SIG-M5 treated with dmso at 0.1 percent for 504 hours (cell line): ENCODE measurements around the gene ADGRG1.
"Not testable (repeated sequence)": the region's sequence is repeated elsewhere in the genome, so short reads cannot be mapped to it uniquely, and the experiment has no call there.

Experiments used
- DNase-seq: peaks from one replicate; lab custom pipeline; 2025; ENCODE audit not compliant: unreplicated experiment; lab: John Stamatoyannopoulos, UW

The ADGRG1 gene

DNA sequence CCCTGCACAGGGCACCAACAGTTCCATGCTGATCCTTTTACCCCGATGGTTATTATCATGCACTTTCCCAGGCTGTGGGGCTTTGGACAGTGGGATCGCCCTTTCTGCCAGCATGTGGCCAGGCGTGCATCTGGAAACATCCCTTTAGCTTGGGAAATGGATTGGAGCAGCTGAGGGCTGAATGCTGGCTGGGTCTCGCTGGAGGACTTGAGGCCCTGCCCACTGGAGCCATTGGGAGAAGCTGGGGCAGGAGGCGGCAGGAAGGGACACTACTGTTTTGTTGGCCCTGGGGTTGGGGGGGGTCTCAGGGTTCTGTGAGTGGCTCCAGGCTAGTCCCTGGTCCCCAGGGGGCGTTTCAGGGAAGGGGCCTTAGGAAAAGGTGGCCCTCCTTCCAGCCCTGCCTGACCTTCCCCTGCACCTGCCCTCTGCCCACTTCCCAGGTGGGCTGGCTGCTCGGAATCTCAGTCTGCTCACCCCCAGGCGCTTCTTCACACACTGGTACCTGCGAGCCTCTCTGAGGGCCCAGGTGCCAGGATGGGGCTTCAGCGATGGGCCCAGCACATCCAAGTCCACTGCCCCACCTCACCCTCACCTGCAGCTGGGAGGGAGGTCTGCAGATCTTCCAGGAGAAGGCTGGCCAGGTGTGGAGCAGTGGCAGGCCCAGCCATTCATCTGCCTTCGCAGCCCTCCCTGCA, 38.1 kb downstream of the ADGRG1 start:
- DNase-seq: no peak

DNA sequence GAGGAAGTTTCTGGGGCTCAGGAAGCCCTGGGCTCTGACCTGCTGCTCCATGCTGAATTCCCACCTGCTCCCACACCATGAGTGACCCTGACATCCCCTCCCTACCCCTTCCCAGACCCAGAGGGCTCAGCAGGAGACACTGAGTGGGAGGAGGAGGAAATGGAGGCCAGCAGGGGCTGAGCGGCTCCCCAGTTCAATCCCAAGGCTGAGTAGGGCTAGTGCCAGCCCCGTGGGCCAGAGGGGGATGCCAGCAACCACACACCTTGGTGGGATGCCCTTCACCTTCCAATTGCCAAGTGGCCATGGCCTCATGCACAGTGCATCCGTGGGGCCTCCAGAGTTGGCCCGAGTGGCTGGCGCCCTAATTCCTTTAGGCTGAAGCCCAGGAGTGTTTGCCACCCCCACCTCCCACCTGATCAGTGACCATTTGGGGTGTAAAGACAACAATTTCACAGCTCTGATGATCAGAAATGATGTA, 38.7 kb downstream of the ADGRG1 start:
- no peak for DNase-seq

DNA sequence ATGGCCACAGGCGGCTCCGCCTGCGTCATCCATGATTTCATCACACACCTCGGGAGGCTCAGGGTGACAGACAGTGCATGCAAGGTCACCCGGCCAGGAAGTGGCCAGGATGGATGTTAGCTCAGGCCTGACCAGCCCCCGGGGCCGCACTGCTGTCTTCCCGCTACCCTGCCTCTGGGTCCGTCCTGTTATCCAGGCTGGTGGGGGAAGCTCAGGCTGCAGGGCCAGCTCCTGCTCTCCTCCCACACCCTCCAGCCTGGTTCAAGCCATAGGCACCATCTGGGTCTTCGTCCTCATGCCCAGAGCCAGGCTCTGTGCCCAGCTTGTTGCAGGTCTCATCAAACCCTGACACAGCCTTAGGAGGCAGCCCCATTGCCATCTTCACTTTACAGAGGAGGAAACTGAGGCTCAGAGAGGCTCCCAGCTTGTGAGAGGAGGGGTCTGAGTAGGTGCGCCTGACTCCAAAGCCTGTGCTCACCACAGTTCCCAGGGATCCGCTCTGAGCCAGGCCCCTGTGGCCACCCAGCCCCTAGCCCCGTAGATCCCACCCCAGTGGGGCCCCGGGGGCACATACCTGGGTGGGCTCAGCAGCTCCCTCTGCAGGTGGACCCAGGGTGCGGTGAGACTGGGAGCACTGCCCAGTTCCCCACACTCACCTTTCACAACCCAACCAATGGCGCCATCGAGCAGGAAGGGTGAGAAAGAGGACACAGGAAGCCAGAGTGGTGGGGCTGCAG, 39.3 kb downstream of the ADGRG1 start:
- peak; percentile 21 for DNase-seq

DNA sequence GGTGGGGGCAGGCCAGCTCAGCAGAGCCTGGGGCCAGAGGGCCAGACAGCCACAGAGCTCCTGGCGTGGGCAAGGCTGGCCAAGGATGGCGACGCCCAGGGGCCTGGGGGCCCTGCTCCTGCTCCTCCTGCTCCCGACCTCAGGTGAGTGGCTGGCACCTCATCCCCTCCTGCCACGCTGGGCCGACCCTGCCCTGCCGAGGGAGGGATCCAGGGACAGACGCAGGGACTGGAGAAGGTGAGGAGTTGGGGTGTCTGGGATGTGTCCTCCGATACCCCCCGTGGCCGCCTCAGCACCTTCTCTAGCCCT, 39.8 kb downstream of the ADGRG1 start, which contains the start of gene ADGRG3:
ADGRG3 (plus strand) TSS at position 44 of the 309 bp plus-strand sequence; CDS start at position 86, 42 bp downstream.
- no peak for DNase-seq

DNA sequence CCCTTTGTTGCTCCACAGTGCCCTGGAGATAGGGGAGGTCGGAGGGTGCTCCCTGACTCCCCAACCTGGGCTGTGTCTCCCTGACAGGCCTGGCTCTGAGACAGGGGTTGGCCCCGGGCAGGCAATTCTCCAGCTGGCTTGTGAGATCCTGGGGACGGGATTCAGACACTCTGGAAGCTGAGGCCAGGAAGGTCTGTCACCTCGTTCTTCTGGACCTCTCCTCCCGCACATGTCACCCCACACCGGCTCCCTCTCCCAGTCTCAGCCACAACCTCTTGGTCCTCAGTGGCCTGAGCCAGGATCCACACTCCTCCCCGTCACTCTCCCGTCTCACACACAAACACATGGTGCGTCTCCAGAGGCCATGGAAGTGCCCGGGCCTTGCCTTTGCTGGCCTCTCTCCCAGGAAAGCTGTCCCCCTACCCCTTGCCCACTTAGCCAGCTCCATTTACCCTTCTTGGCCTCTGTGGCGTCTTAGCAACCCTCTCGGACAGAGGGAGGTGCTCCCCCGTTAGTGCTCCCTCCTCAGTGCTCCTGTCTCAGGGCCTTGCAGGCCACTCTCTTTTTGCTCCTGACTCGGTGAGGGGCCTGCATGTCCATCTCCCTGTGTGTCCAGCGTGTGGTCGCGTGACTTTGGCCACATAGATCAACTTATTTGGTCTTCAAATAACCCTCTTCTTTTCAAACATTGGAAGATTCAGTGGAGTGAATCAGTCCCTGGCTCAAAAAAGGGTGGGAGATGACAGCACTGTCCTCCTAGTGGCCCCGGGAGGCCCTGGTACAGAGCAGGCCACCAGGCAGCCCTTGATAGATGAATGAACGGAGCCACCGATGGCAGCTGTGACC, 40.4 kb downstream of the ADGRG1 start:
- no peak for DNase-seq

DNA sequence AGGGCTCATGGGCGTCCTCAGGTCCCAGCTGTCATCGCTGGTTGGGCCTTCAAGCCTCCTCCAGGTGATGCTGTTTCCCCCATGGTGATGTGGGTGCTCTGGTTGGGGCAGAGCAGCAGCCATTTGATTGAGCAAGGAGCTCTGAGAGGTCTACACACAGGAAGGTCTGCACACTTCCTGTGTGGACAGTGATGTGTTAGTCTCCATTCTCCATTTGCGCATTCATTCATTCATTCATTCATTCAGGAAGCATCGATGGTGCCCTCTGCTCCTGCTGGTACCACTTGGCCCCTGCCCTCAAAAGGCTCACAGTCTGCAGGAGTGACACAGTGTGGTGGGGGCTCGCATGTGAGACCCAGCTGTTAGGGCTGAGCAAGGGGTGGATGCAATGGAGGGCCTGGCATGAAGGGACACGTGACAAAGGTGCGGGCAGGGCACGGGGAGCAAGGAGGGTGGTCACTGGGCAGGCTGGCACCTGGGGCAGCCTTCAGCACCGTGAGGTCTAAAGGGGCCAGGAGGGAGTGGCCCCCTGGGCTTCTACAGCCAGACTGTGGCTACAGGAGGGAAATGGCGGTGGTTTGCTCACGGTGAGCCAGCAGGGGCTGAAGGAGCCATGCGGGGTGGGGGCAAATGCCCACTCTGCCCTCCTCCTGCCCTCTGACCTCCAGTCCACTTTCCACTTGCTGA, 41.2 kb downstream of the ADGRG1 start:
- DNase-seq: no peak

DNA sequence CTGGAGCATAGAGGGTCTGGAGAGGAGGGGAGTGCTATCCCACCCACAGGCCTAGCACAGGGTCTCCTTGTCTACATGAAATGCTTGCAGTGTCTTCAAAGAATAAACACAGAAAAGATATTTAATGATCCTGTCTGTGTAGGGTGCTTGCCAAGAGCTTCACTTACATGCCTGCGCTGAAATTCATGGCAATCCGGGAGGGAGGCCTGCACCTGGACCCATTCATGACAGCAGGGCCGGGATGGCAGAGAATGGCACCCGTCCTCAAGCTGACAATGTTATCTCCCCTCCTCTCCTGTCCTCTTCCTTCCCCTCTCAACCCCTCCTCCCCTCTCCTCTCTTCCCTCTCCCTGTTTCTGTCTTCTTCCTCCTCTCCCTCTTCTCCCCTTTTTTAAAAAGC, 41.8 kb downstream of the ADGRG1 start:
- no peak for DNase-seq

DNA sequence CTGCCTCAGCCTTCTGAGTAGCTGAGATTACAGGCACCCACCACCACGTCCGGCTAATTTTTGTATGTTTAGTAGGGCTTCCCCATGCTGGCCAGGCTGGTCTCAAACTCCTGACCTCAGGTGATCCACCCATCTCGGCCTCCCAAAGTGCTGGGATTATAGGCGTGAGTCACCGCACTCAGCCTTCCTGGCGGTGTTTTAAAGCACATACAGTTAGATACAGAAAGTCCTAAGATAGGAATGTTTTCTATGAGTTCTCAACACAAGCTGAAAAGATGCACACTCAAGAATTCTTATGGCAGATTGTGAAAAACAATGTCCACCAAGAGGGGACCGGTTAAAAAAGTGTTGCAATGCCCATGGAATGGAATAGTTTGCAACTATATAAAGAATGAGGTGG, 43.0 kb downstream of the ADGRG1 start:
- DNase-seq: not testable (repeated sequence)

DNA sequence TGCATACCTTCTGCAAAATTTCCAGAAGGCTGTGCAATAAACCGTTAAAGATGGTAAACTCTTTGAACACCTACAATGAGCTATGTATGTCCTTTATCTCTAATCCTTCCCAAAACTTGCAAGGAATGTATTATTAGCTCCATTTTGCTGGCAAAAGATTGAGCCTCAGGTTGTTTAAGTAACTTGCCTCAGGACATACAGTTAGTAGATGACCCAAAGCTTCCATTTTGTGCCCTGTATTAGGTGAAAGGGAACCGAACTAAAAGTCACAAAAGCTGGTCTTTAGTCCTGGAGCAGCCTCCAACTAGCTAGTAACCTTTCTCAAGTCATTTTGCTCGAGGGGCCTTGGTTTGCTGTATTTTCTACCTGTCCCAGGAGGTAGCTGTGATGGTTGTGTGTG, 44.0 kb downstream of the ADGRG1 start:
- DNase-seq: no peak

DNA sequence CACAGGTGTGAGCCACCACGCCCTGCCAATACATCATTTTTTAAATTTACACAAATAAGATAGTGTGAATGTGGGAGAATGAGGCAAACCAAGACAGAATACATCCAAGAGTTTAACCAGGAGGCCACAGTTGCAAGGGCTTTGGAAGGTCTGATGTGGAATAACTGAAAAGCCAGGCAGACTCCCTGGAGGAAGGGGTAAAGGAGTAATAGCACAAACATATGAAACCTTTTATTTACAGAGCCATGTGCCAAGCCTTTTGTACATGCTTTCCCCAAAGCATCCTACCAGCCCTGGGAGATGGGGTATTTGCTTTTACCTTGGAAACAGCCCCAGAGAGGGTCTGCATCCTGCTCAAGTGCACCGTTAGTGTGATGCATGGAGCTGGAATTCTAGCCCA, 44.4 kb downstream of the ADGRG1 start:
- no peak for DNase-seq

DNA sequence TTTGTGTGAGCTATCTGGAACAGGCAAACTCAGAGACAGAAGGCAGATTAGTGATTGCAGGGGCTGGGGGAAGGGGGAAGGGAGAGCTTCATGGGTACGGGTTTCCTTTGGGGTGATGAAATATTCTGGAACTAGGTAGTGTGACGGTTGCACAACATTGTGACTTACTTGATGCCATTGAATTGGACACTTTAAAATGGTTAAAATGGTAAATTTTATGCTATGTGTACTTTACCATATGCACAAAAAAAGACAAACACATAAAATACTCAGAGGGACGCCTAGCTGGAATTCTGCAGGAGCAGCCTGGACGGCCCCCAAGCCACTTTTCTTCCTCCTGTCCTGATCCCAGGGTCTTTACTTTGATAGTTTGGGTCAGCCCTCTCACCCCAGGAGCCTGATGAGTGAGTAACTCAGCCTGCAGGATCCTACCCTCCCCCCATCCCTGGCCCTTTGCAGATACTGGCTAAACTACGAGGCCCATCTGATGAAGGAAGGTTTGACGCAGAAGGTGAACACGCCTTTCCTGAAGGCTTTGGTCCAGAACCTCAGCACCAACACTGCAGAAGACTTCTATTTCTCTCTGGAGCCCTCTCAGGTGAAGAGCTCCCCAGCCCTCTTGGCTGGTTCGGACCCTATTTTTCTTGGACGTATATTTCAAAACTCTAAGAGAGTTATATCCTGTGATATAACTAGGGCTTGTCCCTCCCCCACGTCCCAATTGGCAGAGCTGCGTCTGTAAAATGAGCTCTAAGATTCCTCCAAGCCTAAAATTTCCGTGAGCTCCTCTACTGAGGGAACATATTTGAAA, 47.5 kb downstream of the ADGRG1 start:
- peak; percentile 66 for DNase-seq

DNA sequence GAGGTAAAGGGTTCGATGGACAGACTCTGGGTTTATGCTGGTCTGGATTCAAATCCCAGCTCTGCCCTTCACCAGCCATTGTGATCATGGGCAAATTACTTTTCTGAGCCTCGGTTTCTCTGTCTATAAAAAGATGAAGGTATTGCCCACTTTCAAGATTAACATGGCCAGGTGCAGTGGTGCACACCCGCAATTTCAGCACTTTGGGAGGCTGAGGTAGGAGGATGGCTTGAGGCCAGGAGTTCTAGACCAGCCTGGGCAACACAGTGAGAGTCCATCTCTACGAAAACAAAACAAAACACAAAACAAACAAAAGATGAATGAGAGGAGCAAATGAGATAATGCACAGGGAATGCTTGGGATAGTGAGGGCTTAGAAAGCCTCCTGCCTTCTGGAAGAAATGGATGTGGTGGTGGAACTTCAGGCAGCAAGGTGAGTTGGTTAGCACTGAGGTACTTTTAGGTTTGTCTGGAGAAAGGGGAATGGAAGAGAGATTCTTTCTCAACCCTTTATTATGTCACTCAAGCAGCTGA, 48.2 kb downstream of the ADGRG1 start:
- DNase-seq: no peak

DNA sequence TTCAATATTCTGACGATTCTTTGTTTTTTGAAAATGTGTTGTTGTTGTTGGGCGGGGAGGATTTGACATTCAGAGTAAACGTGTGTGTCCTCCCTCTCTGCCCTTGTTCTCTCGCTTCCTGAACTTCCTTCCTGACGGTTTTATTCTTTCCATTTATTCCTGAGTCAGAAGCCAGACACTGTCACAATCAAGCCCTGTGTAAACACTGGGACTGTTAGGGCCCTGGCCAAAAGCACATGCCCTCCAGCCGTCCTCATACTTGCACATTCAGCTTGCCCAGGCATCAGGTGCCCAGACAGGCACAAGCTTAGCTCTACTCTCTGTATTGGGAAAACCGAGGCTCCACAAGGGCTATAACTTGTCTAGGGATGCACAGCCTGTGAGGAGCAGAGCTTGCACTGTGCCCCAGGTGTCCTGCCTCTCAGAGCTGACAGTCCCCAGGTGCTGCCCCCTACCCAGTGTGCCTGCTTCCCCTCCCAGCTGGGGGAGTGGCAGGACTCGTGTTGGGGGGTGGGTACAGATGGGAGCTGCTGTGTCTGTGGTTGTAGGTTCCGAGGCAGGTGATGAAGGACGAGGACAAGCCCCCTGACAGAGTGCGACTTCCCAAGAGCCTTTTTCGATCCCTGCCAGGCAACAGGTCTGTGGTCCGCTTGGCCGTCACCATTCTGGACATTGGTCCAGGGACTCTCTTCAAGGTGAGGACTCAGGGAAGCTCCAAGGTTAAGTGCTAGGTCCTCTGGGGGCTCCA, 49.4 kb downstream of the ADGRG1 start:
- no peak for DNase-seq

DNA sequence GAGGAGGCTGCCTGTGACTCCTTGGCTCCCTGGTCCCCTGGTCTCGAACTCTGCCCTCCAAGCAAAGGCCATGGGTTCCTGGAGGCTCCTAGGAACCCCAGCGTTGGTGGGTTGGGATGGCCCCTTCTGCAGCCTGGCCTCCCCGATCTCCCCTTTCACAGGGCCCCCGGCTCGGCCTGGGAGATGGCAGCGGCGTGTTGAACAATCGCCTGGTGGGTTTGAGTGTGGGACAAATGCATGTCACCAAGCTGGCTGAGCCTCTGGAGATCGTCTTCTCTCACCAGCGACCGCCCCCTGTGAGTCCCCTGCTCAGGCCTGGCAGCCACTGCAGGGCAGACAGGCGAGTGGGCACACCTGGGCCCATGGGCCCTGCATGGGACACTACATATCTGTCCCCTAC, 50.6 kb downstream of the ADGRG1 start:
- no peak for DNase-seq

DNA sequence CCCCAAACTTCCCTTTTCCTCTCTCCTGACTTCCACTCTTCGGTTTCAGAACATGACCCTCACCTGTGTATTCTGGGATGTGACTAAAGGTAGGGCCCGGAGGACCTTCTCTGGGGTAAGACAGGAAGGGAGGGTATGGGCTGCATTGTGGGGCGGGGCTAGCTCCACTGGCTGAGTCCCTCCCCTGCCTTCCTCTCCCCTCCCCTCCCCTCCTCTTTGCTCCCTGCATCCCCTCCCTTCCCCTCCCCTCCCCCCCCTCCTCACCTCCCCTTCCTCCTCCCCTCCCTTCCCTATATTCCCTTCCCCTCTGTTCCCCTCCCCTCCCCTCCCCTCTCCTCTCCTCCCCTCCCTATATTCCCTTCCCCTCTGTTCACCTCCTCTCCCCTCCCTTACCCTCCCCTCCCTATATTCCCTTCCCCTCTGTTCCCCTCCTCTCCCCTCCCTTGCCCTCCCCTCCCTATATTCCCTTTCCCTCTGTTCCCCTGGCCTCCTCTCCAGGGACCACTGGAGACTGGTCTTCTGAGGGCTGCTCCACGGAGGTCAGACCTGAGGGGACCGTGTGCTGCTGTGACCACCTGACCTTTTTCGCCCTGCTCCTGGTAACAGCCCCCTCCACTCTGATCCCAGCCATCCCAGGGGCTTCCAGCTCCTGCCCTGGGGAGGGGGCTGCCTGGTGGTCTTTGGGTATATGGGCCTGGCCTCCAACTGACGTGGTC, 51.5 kb downstream of the ADGRG1 start:
- DNase-seq: no peak

DNA sequence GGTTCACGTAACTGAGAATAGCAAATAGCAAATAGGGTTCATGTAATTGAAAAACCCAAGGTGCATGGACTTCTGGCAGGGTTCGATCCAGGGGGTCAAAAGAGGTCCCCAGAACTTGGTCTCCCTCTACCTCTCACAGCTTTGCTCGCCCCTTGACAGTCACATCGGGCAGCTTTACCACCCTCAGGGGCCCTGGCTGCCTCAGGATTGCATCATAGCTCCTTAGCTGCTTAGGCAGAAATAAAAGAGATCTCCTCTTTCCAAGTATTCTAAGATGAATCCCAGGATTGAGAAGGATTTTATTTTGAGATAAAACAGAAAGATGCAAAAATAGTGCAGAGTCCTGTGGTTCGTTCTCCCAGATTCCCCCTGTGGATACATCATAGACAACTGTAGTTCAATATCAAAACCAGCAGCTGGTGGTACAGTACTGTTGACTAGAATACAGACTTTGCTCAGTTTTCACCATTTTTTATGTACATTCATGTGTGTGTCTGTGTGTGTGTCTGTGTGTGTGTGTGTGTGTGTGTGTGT, 52.5 kb downstream of the ADGRG1 start:
- peak; percentile 15 for DNase-seq

DNA sequence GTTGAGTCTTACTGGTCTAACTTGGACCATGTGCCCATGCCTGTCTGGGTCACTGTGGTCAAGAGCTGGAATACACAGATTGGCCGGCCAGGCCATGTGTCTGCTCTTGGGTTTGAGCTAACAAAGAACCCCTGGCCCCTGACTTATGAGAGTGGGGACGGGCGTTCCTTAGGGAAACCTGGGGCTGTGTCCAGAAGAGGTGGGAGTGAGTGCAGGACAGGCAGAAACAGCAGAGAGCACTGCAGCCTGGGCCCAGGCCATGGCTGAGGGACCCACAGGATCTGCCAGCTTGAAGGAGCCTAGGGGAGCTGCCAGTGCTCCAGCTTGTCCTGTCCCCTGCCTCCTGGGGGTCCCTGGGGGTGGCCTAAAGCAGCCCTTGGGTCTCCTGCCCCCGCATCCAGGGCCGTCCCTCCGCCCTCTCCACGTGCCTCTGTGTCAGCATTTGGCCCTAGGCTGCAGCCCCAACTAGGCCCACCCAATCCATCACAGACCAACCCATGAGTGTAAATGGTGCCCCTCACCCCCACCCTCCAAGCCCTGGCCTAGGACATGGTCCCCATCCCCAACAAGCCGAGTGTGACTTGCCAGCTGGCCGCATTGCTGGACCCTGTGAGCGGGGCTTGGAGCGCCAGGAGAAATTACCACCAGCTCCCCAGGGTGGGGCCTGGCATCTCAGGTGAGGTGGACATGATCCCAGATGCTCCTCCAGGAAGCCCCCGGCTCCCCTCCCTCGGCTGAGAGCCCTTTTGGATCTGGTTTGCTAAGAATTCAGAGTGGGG, 53.7 kb downstream of the ADGRG1 start:
- DNase-seq: no peak
